ENCODE data around the gene TXNDC12.

GRCh38 chr1:52055866-52056162 lies 823 bp upstream of the TXNDC12 start:
- TF ChIP-seq POLR2A (IDR thresholded peaks at IDR 0.05) = no peak
- TF ChIP-seq, protein P1, sequence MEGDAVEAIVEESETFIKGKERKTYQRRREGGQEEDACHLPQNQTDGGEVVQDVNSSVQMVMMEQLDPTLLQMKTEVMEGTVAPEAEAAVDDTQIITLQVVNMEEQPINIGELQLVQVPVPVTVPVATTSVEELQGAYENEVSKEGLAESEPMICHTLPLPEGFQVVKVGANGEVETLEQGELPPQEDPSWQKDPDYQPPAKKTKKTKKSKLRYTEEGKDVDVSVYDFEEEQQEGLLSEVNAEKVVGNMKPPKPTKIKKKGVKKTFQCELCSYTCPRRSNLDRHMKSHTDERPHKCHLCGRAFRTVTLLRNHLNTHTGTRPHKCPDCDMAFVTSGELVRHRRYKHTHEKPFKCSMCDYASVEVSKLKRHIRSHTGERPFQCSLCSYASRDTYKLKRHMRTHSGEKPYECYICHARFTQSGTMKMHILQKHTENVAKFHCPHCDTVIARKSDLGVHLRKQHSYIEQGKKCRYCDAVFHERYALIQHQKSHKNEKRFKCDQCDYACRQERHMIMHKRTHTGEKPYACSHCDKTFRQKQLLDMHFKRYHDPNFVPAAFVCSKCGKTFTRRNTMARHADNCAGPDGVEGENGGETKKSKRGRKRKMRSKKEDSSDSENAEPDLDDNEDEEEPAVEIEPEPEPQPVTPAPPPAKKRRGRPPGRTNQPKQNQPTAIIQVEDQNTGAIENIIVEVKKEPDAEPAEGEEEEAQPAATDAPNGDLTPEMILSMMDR (IDR thresholded peaks at IDR 0.05) = no peak
